NCI-H2196 (cell line): ENCODE measurements around the gene CES2.
"Not testable (repeated sequence)": the region's sequence is repeated elsewhere in the genome, so short reads cannot be mapped to it uniquely, and the experiment has no call there.

Experiments
- DNase-seq: peaks from one replicate; lab custom pipeline; 2025; ENCODE audit not compliant: unreplicated experiment; lab: John Stamatoyannopoulos, UW

The CES2 gene

DNA sequence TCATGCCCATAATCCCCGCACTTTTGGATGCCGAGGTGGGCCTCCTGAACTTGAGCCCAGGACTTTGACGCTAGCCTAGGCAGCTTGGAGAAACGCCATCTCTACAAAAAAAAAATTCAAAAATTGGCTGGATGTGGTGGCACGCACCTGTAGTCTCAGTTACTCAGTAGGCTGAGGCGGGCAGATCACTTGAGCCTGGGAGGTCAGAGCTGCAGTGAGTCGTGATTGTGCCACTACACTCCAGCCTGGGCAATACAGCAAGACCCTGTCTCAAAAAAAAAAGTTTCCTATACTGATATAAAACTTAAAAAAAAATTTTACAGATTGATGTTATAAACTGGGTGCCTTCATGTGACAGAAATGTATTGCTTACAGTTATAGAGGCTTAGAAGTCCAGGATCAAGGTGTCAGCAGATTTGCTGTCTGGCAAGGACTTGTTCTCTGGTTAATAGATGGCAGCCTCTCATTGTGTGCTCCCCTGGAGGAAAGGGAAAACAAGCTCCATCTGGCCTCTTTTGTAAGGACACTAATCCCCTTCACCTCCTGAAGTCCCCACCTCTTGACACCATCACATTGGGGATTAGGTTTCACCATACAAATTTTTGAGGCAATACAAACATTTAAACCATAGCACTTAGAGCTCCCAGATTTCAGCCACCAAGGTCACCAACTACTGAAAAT, 17.3 kb downstream of the CES2 start:
- no peak for DNase-seq

GRCh38 chr16:66953462-66954096, 18.3 kb downstream of the CES2 start:
- no peak for DNase-seq

- peak; percentile 55 for DNase-seq
Measured at GRCh38 chr16:66954097-66954659, 18.9 kb downstream of the CES2 start.

DNA sequence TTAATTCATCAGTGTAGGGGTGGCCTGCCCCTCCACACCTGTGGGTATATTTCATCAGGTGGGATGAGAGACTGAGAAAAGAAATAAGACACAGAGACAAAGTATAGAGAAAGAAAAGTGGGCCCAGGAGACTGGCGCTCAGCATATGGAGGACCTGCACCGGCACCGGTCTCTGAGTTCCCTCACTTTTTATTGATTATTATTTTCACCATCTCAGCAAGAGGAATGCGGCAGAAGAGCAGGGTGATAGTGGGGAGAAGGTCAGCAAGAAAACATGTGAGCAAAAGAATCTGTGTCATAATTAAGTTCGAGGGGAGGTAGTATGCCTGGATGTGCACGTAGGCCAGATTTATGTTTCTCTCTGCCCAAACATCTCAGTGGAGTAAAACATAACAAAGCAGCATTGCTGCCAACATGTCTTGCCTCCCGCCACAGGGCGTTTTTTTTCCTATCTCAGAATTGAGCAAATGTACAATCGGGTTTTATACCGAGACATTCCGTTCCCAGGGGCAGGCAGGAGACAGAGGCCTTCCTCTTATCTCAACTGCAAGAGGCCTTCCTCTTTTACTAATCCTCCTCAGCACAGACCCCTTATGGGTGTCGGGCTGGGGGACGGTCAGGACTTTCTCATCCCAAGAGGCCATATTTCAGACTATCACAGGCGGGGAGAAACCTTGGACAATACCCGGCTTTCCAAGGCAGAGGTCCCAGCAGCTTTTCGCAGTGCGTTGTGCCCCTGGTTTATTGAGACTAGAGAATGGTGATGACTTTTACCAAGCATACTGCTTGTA, 20.2 kb downstream of the CES2 start:
- DNase-seq = not testable (repeated sequence)

GRCh38 chr16:66956154-66956457, 20.8 kb downstream of the CES2 start:
- DNase-seq = not testable (repeated sequence)

- no peak for DNase-seq
Measured at GRCh38 chr16:66958857-66959703, 23.8 kb downstream of the CES2 start.

DNA sequence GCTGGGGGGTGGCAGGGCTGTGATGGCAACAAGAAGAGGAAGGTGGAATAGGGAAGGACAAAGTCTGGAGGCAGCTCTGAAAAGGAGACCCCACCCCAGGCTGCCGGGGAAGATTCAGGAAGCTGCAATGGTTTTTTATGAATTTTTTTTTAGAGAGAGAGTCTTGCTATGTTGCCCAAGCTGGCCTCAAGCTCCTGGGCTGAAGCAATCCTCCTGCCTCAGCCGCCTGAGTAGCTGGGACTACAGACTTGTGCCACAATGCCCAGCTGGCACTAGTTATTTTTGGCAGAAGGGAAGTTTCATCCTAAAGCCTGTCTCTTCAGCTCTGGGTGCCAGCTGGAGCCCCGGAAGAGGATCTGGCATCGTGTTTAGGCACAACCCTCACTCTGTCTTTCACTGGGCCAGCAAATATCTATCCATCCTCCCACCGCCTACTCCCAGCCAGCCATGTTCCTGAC, 24.4 kb downstream of the CES2 start:
- DNase-seq = no peak

- no peak for DNase-seq
Measured at GRCh38 chr16:66960270-66960669, 25.0 kb downstream of the CES2 start.

GRCh38 chr16:66961065-66961744, 25.9 kb downstream of the CES2 start, which contains the start of gene CES3:
Gene CES3, plus strand, starts transcription at chr16:66961266. Its CDS starts 42 bp downstream, at chr16:66961308.
- DNase-seq = peak; percentile 68

DNA sequence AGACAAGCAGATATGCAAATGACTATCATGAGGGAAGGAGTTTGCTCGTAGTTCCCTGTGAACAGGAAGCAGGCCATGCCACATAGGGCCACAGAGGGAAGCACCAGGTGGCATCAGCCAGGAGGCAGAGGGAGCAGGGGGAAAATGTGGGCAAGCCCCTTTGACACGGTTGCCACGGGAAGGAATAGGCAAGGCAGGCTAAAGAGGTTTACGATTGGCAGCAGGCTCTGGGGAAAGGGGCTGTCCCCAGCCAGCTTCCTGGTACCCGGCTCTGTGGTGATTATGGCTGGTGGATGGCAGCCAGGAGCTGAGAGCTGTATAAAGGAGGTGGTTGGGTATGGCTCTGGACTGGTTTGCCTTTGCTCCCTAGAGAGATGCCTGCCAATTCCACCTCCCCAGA, 26.6 kb downstream of the CES2 start:
- peak; percentile 53 for DNase-seq

DNA sequence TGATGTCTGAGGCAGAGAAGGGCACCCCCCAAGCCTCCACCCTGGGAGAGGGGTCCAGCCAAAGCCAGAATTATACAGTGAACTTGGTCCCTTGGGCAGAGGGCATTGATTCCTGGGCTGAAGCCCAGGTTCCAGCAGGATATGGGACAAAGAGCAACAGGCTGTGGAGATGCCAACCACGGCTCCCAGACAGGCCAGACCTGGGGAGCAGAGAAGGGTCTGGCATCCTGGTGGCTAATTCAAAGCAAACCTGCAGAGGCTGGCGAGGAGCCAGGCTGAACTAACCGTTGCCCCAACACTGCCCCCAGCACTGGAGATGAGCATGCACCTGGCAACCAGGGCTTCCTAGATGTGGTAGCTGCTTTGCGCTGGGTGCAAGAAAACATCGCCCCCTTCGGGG, 28.7 kb downstream of the CES2 start:
- DNase-seq = no peak

GRCh38 chr16:66968847-66969246, 33.5 kb downstream of the CES2 start:
- DNase-seq = no peak

GRCh38 chr16:66970775-66971720, 35.7 kb downstream of the CES2 start:
- no peak for DNase-seq

- DNase-seq = no peak
Measured at GRCh38 chr16:66972983-66973382, 37.7 kb downstream of the CES2 start.

- no peak for DNase-seq
Measured at GRCh38 chr16:66973716-66974115, 38.4 kb downstream of the CES2 start.

GRCh38 chr16:66974156-66974931, 39.0 kb downstream of the CES2 start:
- not testable (repeated sequence) for DNase-seq

GRCh38 chr16:66974932-66975246, 39.6 kb downstream of the CES2 start:
- not testable (repeated sequence) for DNase-seq

DNA sequence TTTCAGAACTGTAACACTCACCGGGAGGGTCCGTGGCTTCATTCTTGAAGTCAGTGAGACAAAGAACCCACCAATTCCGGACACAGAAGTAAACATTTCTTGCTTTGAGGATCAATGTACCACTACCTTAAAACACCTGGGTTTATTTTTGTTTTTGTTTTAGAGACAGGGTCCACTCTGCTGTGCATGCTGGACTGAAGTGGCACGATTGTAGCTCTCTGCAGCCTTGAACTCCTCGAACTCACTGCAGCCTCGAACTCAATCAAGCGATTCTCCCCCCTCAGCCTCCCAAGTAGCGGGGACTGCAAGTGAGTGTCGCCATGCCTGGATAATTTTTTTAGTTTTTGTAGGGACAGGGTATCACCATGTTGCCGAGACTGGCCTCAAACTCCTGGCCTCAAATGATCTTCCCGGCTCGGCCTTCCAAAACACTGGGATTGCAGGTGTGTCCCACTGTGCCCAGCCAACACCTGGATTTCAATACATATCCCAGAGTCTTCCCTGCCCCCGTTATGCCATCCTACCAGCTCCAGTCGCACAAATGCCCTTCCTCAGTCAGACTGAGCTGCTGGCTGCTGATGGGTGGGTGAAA, 40.1 kb downstream of the CES2 start:
- DNase-seq = no peak
